WTC11 (cell line): Measurements from ENCODE around the gene TEX36.

Source experiments
- AFF4 ChIP-seq: sonication (generic); formaldehyde crosslinking; IDR thresholded peaks from 2 replicates; pipeline ENCODE4 v1.8.1; 2023; ENCODE audit warnings: mild to moderate bottlenecking, missing genetic modification reagents, borderline replicate concordance
- ATF2 ChIP-seq: sonication (generic); formaldehyde crosslinking; IDR thresholded peaks from 2 replicates; pipeline ENCODE4 v1.8.1; 2022; ENCODE audit warnings: low read depth, missing genetic modification reagents, borderline replicate concordance
- ATF3 ChIP-seq: sonication (generic); formaldehyde crosslinking; conservative IDR thresholded peaks from 2 replicates; pipeline ENCODE4 v1.8.1; 2022; ENCODE audit warnings: mild to moderate bottlenecking, missing genetic modification reagents
- ATF6 ChIP-seq: sonication (generic); formaldehyde crosslinking; IDR thresholded peaks from 2 replicates; pipeline ENCODE4 v1.8.1; 2023; ENCODE audit warnings: mild to moderate bottlenecking, missing genetic modification reagents
- CBFB ChIP-seq: sonication (generic); formaldehyde crosslinking; IDR thresholded peaks from 2 replicates; pipeline ENCODE4 v1.8.1; 2022; ENCODE audit warnings: mild to moderate bottlenecking, low read depth, missing genetic modification reagents
- CREM ChIP-seq: sonication (generic); formaldehyde crosslinking; IDR thresholded peaks from 2 replicates; pipeline ENCODE4 v1.8.1; 2022; ENCODE audit warnings: mild to moderate bottlenecking, missing genetic modification reagents, moderate library complexity
- CTCF ChIP-seq: fragments of 200-600 bp; IDR thresholded peaks from 2 replicates; pipeline ENCODE4 v1.8.0; 2022; ENCODE audit warnings: antibody characterized with exemption
- GRHL2 ChIP-seq: fragments of 250-450 bp; sonication (Bioruptor Pico); IDR thresholded peaks from 2 replicates; pipeline ENCODE4 v1.8.0; 2022; ENCODE audit warnings: mild to moderate bottlenecking, moderate library complexity; ENCODE audit not compliant: insufficient replicate concordance, severe bottlenecking
- MXD4 ChIP-seq: fragments of 250-450 bp; sonication (Bioruptor Pico); IDR thresholded peaks from 2 replicates; pipeline ENCODE4 v1.8.0; 2021; ENCODE audit warnings: mild to moderate bottlenecking, moderate library complexity, borderline replicate concordance
- PREB ChIP-seq: sonication (generic); formaldehyde crosslinking; IDR thresholded peaks from 2 replicates; pipeline ENCODE4 v1.8.1; 2022; ENCODE audit warnings: mild to moderate bottlenecking, missing genetic modification reagents, moderate library complexity, borderline replicate concordance
- TEAD4 ChIP-seq: sonication (generic); formaldehyde crosslinking; IDR thresholded peaks from 2 replicates; pipeline ENCODE4 v1.8.0; 2022; ENCODE audit warnings: mild to moderate bottlenecking, missing genetic modification reagents
- ZNF232 ChIP-seq: sonication (generic); formaldehyde crosslinking; IDR thresholded peaks from 2 replicates; pipeline ENCODE4 v1.8.0; 2022; ENCODE audit warnings: mild to moderate bottlenecking, missing genetic modification reagents

- TF ChIP-seq CTCF (no peak), ATF3 (CRISPR knock-in tag) (no peak), GRHL2 (CRISPR knock-in tag) (no peak), TEAD4 (CRISPR knock-in tag) (no peak), PREB (no peak), ATF2 (CRISPR knock-in tag) (no peak), ZNF232 (no peak), MXD4 (CRISPR knock-in tag) (no peak), AFF4 (CRISPR knock-in tag) (no peak), CREM (CRISPR knock-in tag) (no peak), CBFB (CRISPR knock-in tag) (no peak), ATF6 (CRISPR knock-in tag) (no peak)
These were observed 16.7 kb upstream of the TEX36 start for GRCh38 chr10:125699562-125700143.
